HG03045 (cell line): Measurements from ENCODE around the gene LRRC72.
"Not testable (repeated sequence)": the region's sequence is repeated elsewhere in the genome, so short reads cannot be mapped to it uniquely, and the experiment has no call there.

Source experiments
- ATAC-seq: cut with Tn5 transposase; IDR thresholded peaks from one replicate; pipeline ENCODE4 v1.9.1; 2021; ENCODE audit warnings: mild to moderate bottlenecking, moderate library complexity; ENCODE audit not compliant: unreplicated experiment

The LRRC72 gene

DNA sequence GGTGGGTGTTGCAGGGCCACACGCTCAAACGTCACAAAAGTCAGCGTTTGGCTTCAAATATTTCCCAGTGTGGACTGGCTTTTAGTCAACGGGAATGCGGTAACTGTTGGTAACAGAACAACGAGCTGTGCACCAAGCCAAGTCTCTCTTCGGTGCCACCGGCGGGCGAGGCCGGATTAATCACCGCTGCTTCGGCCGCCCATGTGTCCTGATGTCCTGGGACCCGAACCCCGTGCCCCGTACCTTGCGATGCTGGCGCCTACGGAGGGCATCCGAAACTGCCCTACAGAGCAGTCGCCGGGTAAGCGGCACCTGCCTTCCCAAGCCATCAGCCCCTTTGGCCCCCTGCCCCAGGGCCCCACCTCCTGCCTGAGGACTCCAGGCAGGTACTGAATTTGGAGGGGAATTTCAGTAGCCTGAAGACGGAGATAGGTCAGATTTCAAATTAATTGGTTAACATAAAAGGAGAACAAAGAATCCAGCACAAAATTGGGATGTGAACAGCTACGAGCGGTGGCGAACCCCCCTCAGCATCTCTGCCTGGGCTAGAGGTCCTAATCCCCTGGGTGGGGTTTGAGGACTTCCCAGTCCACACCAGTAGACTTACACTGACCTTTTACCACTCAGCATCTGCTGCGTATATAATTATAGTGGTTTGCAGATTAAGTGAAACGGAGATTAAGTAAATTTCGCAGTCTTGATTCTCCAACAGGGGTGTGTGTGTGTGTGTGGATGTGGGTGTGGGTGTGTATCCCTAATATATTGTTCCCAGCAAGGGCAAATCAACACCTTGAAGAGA, at the start of gene LRRC72:
LRRC72 (plus strand) TSS at position 84 of the 799 bp plus-strand sequence; CDS start at position 212, 128 bp downstream.
- no peak for ATAC-seq

GRCh38 chr7:16479161-16479560, 47.5 kb upstream of the LRRC72 start:
- no peak for ATAC-seq

DNA sequence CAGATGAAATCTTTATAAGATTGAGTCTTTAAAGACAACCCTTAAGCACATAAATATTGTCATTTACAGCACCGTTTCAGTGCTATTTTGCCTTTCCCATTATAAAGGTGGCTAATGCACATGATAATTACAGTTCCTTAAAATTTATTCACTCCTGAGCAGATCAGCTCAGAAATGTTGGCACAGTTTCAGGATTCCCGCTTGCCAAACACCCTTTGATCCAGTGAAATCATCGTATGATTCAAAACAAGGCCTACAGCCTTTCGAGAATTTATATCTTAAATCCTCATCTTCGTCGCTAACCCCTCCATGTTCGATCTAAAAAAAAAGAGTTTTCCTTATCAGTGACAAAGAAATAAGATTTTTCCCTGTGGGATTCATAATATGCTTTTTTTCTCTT, 47.0 kb upstream of the LRRC72 start:
- ATAC-seq: no peak

- ATAC-seq: no peak
These were observed 42.0 kb upstream of the LRRC72 start for GRCh38 chr7:16484453-16485158.

GRCh38 chr7:16491148-16491547, 35.5 kb upstream of the LRRC72 start:
- ATAC-seq: no peak

GRCh38 chr7:16492513-16493062, 34.0 kb upstream of the LRRC72 start:
- ATAC-seq: no peak

GRCh38 chr7:16493266-16493665, 33.4 kb upstream of the LRRC72 start:
- no peak for ATAC-seq

DNA sequence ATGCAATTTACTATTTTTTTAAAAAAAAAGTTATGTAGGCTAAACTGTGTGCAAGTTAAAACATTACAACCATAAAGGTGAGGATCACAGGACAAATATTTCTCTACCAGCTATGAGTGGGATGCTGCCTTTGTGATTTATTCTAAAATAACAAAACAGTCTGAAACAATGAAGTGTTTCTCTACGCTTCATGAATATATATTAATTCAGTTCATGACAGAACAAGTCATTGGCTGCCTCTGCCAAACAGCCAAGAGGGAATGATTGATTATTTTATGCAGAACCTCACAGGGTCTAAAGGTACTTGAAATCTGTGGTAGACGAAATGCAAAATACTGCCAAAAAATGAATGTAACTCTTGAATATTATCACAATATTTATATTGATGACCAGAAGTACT, 32.1 kb upstream of the LRRC72 start:
- ATAC-seq: no peak

DNA sequence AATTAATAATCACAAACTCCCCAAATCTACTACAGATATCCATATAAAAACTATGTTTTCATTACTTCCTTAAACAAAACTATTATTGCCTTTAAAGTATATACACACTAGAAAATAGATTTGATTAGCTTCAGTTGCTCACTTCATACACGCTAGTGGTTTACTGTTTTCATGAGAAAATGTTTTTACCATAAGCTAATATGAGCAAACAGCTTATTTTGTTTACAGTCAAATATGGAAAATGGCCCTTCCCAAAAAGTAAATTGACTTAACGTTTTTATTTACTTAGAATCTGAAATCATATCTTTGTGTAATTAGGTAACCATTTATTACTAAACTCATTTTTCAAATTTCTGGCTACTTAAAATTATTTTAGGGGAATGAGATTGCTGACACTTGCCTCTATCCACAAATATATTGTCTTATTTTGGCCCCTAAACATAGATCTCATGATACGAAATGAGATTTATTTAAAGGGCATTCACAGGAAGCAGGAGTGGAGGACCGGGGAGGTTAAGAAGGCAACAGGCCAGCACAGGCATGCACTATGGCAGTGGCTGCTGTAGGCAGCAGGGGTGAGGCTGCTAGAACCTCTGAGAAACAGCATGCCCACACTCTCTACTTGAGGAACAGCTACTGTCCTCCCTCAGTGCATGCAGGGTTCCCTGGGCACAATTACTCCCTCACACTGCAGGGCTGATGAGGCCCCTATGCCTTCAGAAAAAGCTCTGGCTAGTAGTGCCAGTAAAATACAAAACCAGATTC, 31.5 kb upstream of the LRRC72 start:
- no peak for ATAC-seq

DNA sequence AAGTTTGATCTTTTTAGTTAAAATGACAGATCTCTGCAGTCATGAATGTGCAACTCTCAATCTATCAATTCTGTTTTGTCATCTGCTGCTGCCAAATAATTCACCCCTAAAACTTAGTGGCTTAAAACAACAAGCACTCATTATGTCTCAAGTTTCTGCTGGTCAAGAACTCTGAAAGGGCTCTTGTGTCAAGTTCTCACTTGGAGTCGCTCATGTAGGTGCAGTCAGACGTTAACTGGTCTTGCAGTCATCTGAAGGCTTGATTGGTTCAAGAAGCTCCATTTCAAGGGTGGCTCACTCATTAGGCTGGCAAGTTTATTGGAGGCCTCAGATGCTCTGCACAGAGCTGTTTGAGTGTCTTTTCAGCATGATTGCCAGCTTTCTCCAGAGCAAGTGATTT, 28.5 kb upstream of the LRRC72 start:
- no peak for ATAC-seq

DNA sequence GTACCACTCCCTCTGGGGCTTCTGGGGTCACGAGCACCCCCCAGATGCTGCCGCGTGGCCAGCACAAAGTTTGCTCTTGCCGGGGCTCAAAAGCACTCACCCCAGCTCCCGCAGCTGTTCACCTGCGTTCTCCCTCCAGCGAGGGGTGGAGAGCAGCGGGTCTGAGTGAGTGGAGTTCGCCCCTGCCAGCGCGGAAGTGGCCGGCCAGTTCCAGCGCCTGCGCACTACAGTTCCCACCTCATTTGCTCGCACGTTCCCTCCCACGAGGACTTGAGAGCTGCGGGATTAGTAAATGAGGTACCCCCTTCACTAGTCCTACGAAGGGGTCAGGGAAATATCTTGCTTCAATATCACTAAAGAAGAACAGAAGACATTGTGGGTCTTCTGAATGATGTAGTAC, 24.3 kb upstream of the LRRC72 start:
- ATAC-seq: no peak

DNA sequence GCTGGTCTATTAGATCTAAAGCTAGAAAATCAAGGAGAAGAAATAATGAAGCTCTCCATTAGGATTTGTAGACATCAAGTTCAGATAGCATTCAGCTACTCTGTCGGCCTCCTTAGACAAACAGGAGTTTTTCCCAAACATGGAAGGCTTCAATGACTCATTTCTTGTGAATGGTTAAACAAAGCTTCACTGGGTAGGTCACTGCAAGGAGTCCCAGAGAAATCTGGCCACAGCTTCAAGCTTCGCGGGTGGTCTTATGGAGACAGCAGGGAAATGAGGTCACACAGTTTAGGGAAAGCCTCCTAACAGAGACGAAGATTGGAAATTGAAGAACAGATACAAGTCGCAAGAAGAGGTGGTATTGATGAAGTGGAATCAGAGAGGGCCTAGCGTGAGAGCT, 22.6 kb upstream of the LRRC72 start:
- ATAC-seq: no peak

DNA sequence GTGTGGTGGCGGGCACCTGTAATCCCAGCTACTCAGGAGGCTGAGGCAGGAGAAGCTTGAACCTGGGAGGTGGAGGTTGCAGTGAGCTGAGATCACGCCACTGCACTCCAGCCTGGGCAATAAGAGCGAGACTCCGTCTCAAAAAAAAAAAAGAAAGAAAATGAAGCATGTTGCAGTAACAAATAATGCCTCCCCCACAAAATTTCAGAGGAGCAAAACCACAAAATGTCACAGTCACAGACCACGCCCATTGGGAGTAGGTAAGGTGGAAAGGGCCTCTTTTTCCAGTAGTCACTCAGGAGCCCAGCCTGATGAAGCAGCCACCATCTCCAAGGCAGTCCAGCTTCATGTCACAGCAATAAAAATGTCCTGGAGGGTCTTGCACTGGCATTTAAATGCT, 20.2 kb upstream of the LRRC72 start:
- not testable (repeated sequence) for ATAC-seq

DNA sequence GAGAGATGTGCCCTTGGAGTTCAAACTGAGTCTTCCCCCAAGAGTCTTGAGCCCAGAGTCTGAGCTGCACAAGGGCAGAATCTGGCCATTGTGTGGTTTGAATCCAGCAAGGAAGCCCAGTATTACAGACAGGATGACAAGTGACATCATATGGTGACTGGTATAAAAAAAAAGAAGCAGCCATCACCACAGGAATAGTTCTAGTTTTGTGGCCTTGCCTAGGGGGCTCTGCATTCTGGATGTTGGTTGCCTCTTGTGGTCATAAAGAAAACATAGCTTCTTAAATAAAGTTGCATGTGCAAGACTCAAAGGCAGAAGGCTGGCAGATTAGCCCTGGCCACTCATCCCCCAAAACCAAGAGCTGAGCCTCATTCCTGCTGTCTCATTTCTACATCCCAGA, 16.8 kb upstream of the LRRC72 start:
- ATAC-seq: no peak

DNA sequence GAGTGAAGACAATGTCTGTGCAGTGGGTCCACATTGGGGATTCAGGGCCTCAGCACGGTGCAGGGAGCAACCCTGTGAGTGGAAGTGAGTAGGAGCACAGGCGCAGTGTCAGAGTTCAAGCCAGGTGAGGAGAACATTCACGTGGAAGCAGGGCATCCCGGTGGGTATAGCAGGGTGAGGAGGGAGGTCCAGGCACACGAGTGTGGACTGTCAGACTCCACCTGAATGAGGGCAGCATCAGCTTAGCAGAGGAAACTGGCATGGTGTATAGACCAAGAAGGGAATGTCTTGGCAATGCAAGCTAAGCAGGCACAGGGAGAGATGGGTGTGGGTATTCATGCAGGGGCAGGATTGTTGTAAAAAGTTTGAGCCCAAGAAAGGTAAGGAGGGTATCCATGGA, 15.3 kb upstream of the LRRC72 start:
- ATAC-seq: no peak

GRCh38 chr7:16512097-16512496, 14.5 kb upstream of the LRRC72 start:
- ATAC-seq: no peak

DNA sequence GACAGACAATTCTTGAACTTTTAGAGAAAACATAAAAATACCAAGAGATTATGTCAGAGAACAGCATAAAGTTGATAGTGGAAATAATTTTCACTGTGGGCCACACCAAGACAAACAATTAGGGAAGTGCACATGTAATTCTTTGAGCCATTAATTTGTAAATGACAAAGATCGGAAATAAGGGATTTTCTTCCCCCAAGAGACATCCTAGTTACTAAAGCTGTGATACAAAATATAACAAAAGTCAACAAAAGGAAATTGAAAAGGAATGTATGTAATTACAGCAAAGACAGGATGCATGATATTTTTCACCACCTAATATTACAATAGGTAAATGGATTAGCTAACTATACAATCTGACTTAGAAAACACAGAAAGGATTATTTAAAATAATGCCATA, 12.4 kb upstream of the LRRC72 start:
- no peak for ATAC-seq

DNA sequence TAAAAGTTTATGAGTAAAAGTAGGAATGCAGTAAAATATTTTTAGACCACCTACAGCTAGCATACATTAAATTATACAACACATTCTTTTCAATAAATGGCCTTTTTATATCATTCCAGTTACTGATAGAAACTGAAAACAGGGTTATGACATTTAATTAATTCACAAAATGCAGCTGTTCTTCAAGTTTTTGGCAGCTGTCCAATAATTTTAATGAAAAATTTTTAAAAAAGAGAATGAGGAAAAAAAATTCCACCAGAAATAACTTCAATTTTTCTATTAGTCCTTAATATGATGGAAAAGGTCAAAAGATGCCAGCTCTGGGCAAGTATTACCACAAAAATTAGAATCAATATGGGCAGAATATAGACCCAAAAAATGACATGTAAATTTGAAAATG, 11.9 kb upstream of the LRRC72 start:
- ATAC-seq: no peak

DNA sequence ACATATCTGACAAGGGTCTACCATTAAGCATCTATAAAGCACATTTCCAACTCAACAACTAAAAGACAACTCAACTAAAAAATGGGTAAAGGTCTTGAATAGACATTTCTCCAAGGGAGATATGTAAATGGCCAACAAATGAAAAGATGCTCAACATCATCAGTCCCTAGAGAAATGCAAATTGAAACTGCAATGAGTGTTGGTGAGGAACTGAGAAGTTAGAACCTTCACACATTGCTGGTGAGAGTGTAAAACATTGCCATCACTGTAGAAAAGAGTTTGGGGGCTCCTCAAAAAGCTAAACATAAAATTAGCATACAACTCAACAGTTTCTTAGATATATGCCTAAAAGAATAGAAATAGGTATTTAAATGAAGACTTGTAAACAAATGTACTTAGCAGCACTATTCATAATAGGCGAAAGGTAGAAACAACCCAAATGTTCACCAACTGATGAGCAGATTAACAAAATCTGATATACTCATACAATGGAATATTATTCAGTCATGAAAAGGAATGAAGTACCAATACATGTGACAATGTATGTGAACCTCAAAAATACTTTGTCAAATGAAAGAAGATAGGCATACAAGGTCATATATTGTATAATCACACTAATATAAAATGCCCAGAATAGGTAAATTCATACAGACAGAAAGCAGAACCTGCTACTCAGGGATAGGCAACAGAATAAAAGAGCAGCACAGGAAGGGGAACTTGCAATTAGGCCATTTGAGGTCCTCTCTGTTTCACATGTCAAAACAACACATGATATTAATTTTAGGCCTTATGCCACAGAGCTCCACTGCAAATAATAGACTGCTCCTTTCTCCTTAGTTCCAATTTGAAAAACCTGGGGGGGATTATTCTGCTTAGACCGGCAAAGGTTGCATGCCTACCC, 10.6 kb upstream of the LRRC72 start:
- ATAC-seq: no peak

DNA sequence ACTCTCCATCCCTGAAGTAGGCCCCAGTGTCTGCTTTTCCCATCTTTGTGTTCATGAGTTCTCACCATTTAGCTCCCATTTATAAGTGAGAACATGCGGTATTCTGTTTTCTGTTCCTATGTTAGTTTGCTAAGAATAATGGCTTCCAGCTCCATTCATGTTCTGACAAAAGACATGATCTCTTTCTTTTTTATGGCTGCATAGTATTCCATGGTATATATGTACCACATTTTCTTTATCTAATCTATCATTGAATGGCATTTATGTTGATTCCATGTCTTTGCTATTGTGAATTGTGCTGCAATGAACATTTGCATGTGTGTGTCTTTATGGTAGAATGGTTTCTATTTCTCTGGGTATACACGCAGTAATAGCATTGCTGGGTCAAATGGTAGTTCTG, 6.6 kb upstream of the LRRC72 start:
- not testable (repeated sequence) for ATAC-seq
